CD4-positive, alpha-beta T cell treated with Interleukin-6 for 4 hours (primary cell): ENCODE results near the gene TOP3A.
A peak's percentile ranks its signal among the peaks of the same experiment; 100 is the strongest.

ENCODE experiments used
- DNase-seq: peaks from one replicate; pipeline ENCODE4 v3.0.0-alpha.2; 2020; ENCODE audit warnings: mixed read lengths

The TOP3A gene

DNA sequence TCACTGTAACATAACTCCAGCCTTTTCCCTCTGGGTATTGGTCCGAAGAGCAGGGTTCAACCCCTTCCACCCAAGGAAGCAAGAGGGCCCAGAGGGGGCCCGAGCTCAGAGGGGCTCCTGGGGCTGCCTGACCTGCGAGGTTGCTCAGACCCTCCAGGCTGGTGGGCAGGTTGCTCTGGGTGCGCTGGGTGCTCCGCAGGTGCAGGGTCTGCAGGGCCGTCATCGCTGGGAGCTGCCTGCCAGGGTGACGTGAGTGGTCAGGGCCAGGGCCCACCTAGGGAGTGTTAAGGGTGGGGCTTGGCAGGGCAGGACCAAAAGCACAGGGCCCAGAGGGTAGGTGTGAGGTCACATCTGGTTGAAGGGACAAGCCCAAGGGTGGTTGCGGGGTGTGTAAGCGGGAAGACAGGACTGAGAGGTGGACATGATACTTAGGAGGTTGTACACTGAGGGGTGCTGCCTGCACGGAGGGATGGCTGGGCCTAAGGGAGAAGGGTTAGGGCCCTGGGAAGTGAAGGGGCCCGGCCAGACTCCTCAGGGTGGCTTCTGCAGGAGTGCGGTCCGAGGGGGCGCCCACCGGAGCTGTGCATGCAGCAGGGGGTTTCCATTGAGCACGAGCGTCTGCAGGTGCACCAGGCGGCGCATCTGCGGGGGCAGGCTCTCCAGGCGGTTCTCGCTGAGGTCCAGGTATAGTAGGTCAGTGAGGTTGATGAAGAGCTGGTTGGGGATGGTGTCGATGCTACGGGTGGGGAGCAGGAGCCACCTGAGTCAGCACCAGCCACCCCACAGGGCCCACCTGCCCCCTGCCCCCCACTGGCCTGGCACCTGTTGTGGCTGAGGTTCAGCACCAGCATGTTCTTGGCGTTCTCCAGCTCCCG is 60.6 kb downstream of the TOP3A start:
- DNase-seq = no peak

DNA sequence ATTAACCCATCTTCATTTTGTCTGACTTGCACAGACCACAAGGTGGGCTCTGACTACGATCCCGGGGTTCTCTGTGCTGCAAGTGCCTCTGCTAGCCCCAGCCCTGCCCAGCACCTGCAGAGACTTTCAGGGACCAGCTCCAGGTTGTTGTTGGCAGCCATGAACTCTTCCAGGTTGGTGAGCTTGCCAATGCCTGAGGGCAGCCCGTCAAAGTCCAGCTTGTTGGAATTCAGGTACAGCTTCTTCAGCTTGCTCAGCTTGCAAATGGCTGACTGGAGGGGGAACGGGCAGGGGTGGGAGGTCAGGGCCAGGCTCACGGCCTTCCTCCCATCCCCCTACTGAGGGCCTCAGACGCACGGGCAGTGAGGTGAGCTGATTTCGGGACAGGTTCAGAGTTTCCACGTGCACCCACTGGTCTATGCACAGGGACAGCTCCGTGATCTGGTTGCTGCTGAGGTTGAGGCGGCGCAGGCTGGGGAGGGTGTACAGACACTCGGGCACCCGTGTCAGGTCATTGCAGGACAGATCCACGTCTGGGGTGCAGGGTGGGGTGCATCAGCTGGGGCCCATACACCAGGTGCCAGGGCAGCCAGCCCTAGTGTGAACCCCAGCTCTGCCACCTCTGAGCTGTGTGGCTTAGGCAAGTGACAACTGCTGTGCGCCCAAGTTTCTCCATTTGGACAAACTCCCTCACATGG is 61.5 kb downstream of the TOP3A start:
- no peak for DNase-seq

DNA sequence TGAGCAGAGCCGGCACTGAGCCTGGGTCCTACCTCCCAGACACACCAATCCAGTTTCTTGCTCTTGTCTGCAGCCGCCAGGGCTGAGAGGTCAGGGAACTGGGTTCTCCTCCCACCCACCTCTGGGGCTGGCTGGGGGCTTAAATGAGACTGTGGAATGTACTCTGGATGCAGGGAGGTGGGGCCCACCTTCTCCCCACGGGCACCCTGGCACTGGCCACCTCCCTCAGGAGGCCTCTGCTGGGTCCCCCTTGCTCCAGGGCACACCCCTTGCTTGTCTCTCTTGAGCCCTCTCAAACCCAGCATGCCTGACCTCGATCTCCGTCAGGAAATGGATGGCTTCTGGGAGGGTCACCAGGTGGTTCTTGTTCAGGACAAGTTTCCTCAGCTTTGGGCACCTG is 62.6 kb downstream of the TOP3A start:
- DNase-seq = no peak

DNA sequence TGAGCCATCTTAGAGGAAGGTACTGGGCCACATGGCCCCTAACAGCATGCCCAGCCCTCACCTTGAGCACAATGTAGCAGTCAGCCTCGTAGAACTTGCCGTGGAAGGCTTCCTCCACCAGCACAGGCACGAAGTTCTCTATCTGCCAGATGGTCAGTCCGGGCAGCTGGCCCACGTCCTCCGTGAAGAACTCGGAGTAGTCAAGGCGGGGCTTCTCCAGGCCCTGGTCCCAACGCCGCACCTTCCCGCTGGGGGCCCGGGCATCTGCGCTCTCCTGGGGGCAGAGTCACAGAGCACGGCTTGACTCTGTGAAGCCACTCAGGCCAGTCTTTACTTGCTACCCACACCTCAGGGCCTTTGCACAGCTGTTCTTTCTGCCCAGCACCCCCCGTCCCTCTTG is 63.6 kb downstream of the TOP3A start:
- DNase-seq = no peak

DNA sequence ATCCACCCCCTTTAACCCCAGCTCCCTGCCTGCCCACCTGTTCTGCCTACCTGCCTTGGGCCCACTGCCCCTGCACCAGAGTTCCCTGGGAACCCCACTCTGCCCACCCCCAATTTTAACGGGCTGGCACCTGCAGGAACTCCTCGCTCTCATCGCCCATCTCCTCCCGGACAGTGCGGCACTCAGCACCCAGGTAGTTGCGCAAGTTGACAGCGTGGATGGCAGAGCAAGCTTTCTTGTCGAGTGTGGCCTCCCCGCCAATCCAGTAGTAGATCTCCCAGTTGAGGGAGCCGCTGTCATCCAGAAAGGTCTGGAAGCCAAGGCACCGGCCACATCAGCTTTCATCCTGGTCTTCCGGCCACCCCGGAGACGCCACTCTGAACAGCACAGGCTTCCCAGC is 64.1 kb downstream of the TOP3A start:
- DNase-seq = no peak

DNA sequence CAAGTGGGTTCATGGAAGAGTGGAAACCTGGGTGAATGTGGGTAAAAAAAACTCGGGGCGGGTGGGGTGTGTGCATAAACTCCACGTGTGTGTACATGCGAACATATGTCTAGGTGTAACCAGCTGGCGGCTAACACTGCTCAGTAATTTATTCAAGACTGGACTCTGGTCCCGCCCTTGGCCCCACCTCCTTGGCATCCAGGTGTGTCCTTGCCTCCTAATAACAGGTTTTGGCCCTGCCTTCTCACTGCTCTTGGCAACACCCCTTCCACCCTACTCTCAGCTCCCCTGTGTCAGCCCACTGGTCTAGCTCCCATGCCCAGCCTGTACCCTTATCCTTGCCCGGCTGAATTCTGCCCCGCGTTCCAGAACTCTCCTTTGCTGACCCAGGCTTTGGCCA is 64.5 kb downstream of the TOP3A start:
- DNase-seq = no peak

DNA sequence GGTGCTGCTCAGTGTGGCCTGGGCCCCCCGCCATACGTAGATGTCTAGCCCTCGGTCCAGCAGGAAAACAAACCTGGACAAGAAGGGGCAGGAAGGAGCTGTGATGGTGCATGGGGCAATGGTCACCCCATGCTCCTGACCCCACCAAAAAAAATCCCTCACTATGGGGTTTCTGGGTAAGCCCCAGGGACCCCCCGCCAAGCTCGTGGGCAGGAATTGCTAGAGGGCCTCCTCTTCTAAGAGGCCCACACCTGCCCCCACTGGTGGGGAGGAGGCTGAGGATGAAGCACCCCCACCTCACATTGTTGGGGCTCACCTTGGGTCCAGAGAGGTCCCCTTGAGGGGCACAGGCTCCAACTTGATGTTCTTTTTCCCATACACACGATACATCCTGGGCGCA is 66.0 kb downstream of the TOP3A start:
- no peak for DNase-seq

DNA sequence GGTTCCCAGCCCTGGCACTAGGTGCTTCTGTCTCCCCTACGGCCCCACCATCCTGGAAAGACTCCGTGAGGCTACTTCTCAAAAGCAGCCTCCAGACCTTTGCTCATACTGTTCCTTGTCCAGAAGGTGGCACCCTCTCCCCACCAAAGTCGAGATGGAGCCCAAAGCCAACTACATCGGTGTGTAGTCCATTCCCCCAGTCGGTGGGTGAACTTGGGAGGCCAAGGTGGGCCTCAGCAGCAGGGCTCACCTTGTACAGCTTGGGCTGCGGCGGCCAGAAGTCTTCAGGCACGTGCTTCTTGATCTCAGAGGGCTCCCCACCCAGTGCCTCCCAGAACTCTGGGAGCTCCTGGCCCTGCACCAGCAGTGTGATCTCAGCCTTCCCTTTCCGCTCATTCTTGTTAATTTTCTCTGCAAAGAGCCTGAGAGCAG is 66.5 kb downstream of the TOP3A start:
- DNase-seq = peak; percentile 70

DNA sequence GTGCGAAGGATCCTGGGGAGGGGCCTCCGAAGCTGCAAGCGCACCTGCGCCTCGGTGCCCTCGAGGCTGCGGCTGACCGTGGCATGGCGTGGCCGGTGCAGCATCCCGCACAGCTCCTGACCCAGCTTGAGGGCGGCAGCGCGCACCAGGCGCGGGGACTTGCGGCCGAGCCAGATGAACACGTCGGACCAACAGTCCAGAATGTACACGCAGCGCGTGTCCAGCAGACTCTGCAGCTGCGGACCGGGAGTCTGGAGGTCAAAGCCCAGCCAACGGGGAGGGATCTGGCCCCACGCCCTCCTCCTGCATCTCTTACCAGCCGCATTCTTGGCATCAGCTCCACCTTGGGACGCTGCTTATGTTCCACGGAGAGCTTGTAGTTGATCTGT is 67.2 kb downstream of the TOP3A start:
- DNase-seq = no peak

DNA sequence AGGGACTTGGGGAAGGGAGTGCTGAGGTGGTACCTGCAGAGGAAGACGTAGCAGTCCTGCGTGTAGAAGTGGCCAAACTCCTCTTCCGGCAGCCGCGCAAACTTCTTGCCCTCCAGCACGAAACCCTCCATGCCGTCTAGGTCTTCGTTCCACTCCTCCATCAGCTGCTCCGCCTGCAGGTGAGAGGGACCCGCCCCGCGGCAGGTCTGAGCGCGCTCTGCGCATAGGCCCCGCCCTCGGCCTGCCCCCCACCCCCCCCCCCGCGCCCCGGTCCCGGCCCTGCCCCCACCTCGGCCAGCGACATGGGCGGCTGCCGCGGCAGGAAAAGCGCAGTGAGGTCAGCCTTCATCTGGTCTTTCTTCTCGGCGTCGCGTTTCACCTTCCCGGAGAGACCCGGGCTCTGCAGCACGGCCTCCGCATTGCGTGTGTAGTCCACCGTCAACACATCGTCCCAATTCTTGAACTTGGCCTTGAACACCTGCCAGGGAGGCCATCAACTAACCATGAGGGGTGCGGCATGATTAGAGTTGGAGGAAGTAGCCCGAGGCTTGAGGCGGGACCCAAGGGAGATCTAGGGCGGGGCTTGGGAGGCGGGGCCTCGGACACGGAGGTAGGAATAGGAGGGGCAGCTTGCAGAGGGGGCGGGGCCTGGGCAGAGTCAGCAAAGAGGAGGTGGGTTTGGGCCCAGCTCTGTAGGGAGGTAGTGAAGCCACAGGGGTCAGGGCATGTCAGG is 67.7 kb downstream of the TOP3A start:
- DNase-seq = peak; percentile 30

DNA sequence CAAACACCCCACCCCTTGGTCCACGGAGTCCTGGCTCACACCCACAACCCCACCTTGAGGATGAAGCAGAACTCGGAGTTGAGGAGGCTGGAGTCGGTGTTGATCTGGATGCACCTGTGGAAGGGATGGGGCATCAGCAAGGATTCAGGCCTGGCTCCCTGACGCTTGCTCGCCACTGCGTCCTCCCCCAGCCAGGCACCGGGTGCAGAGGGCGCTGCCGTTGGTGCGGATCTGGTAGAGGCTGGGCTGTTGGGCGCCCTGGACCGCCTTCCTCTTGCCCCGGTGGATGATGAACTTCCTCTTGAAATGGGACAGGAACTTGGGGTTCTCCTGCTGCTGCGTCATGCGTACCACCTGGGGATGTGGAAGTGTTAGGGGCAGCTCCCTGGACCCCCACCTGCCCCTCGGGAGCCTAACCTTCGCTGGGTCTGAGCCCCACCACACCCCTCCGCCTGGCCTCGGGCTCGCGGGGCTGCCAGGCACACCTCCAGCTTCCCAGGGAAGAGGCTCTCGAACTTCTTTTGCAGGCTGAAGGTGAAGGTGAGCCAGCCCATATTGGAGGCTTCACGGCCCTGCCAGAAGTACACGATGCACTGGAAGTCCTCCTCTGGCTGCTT is 68.6 kb downstream of the TOP3A start:
- no peak for DNase-seq

DNA sequence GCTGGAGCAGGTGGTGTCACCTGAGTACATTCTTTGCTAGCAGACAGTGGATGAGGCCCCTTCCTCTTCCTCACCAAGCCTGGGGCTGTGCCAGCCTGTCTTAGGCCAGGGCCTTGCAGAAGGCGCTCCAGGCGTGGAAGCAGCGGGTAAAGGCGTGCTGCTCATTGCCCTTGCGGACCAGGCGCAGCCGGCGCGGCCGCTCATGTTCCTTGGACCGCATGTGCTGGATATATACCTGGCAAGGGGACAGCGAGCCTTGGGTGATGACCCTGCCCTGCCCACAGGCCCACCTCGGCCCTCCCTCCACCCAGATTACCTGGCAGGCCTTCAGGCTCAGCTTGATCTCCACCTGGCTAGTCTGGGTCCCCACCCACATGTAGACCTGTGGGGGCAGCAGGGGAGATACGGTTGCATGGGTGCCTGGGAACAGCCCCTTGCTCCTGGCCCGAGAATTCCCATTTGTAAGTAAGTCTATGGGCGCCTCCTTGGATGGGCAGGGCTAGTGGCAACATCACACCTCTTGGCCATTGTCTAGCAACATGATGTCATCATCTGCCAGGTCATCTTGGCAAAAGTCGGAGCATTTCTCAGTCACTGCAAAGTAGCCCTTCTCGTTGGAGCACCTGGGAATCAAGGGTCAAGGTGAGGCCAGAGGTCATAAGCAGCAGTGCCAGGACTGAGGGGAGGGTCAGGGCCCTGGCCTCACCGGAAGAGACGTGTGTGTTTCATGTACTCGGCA is 69.6 kb downstream of the TOP3A start:
- no peak for DNase-seq

DNA sequence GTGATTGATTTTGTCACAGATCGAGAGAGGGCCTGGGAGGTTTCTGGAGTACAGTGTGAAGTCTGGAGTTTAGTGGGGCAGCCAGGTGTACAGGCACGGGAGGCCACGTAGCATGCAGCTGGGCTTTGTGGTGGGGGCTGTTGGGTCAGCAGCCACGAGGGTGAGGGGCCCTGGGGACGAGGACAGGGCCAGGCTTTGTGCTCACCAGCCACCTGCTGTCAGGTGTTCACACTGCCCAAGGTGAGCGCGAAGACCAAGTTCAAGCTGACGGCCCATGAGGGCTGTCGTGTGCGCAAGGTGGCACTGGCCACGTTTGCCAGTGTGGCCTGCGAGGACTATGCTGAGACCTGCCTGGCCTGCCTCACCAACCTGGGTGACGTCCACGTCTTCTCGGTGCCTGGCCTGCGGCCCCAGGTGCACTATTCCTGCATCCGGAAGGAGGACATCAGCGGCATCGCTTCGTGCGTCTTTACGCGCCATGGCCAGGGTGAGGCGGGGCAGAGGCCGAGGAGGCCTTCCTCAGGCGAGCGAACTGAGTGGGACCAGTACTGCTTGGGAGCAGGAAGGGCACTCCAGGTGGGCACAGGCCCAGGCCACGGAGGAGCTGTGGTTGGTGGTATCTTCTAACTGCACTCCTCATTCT is 73.4 kb downstream of the TOP3A start:
- no peak for DNase-seq

DNA sequence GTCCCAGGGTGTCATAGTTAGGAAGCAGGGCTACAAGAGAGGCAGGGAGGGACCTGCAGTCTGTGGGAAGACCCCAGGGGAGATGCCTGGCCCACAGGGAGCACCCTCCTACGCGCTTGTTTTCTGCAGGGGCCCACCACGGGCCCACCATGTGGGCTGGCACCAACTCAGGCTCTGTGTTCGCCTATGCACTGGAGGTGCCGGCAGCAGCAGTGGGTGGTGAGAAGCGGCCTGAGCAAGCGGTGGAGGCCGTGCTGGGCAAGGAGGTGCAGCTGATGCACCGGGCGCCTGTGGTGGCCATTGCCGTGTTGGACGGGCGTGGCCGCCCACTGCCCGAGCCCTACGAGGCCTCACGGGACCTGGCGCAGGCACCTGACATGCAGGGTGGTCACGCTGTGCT is 74.3 kb downstream of the TOP3A start:
- DNase-seq = no peak

DNA sequence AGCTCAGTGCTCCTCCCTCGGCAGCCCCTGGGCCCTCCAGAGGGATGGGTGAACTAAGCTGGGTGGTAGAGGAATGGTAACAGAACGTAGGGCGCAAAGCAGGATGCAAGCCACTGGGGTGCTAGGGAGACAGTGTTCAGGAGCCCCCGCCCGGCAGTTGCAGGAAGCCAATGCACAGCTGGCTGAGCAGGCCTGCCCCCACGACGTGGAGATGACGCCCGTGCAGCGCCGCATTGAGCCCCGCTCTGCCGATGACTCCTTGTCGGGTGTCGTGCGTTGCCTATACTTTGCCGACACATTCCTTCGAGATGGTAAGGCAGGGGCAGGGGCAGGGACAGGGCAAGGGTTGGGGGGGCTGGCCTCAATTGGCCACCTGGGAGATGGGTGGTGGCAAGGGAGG is 76.5 kb downstream of the TOP3A start:
- no peak for DNase-seq

DNA sequence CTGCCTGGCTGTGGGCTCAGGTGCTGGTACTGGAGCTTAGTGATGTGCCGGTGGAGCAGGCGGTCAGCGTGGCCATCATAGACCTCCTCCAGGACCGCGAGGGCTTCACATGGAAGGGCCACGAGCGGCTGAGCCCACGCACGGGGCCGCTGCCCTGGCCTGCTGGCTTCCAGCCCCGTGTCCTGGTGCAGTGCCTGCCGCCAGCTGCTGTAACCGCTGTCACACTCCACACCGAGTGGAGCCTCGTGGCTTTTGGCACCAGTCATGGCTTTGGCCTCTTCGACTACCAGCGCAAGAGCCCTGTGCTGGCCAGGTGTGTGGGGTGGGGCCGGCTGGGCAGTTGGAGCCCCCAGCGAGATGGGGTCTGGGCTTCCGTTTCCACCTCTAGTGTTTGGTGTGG is 77.3 kb downstream of the TOP3A start:
- no peak for DNase-seq

DNA sequence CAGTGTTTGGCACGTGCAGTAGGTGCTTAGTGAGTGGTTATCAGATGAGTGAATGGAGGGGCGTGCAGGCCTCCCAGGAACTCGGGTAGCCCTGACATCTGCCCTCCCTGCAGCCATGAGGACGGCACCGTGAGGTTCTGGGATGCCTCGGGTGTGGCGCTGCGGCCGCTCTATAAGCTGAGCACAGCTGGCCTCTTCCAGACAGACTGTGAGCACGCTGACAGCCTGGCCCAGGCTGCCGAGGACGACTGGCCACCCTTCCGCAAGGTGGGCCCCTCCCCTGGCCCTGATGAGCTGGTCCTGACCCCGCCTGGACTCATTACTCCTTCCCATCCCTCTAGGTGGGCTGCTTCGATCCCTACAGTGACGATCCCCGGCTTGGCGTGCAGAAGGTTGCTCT is 78.3 kb downstream of the TOP3A start:
- no peak for DNase-seq

DNA sequence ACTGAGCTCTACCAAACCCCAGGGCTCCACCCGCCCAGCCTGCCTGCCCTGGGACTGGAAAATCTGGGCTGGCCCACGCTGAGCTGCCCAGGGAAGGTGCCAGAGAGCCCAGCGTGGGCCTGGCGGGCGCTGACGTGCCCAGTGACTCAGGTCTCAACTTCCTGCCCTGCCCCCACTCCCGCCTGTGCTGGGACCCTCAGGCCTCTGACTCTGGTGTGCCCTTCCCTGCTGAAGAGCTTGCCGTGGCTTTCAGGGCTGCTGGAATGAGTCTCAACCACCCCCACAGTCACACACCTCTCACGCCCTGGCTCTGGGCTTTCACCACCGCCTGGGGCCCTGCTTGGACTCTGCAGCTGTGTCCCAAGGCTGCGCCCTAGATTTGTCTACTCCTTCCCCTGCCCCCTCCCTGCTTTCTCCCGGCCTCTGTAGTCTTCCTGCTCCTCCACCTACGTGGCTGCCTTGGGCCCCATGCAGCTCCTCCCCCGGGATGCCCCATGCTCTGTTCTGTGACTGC is 79.0 kb downstream of the TOP3A start:
- no peak for DNase-seq

DNA sequence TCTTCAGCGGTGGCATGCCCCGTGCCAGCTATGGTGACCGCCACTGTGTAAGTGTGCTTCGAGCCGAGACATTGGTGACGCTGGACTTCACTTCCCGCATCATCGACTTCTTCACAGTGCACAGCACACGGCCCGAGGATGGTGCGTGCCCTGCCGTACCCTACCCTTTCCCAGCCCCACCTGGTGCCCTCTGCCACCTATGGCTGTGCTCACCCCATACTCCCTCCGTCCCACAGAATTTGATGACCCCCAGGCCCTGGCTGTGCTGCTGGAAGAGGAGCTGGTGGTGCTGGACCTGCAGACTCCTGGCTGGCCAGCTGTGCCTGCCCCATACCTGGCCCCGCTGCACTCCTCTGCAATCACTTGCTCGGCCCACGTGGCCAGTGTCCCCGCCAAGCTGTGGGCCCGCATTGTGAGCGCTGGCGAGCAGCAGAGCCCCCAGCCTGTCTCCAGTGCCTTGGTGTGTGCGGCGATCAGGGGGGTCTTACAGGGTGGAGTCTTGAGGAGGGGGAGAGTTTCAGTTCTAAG is 79.9 kb downstream of the TOP3A start:
- no peak for DNase-seq

DNA sequence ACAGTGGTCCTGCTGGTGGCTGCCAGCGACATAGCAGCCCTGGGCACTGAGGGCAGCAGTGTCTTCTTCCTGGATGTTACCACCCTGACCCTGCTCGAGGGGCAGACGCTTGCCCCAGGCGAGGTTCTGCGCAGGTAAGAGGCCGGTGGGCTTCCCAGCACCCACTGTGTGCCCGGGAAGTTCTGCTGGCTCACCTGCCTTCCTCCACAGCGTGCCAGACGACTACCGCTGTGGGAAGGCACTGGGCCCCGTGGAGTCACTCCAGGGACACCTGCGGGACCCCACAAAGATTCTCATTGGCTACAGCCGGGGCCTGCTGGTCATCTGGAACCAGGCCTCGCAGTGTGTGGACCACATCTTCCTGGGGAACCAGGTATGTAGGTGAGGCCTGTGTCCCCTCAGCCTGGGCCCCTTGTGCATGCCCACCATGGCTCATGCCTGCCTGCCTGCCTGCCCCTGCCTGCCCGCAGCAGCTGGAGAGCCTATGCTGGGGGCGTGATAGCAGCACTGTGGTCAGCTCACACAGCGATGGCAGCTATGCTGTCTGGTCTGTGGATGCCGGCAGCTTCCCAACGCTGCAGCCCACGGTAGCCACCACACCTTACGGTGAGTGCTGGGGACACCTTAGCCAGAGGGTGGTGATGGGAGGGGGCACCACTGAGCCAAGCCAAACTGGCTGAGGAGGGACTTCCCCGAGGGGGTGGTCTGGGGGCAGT is 80.8 kb downstream of the TOP3A start:
- DNase-seq = no peak

DNA sequence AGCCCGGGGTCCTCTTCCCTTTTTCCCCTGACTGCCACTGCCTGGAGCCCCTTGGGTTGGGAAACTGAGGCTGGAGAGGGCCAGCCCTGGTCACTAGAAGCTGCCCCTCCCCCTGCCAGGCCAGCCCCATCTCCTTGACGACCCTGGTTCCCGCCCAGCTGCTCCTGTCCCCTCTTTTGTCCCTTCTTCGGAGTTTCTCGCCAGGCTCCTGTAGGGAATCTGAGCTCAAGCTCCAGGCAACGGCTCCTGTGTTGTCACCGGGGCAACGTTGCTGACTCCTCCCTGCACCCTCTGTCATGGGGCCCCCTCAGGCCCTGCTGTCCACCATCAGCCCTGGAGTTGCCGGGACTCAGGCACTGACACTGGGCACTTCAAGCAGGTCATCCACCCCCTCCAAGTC is 83.6 kb downstream of the TOP3A start:
- no peak for DNase-seq
